Amniotic epithelial cell (primary cell): Measurements from ENCODE around the gene NTS.

Experiments
- DNase-seq: peaks from one replicate; pipeline ENCODE4 v3.0.0-alpha.2; 2010; ENCODE audit warnings: low read depth

The NTS gene

GRCh38 chr12:85874031-85874461 is at the start of gene NTS:
Gene NTS (plus strand): TSS chr12:85874295. CDS start chr12:85874404, 109 bp downstream.
- no peak for DNase-seq

- no peak for DNase-seq
Observed at GRCh38 chr12:85825746-85826145, 48.3 kb upstream of the NTS start.

GRCh38 chr12:85828576-85828975 is 45.5 kb upstream of the NTS start:
- DNase-seq, result peak; percentile 33

GRCh38 chr12:85829391-85829790 is 44.7 kb upstream of the NTS start:
- DNase-seq, result peak; percentile 77

DNA sequence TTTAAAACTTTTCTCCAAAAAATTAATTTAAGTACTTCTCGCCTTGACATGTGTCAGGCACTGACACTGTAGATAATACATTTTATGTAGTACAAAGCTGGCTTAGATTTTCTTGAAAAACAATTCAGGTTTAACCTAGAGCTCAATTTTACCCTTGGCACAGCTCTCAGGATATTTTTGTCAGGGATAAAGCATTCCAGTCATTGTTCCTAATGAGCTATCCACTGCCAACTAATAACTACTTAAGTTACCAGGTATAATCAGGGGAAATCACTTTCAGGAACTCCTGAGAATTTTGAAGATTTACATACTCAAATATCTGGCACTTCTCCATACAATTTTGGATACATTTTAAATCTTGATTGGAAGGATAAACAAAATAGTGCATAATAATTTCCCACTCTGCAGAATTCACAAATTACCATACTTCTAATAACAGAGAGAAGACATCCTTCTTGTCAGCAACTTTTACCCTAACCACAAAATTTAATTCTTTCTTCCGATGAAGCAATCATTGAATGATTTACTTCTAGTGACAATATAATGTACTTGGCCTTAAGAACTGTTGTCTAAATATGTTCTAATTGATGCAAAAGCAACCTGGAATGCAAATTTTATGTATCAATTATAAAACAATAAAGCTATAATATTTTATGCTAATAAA is 42.6 kb upstream of the NTS start:
- DNase-seq, result peak; percentile 24

DNA sequence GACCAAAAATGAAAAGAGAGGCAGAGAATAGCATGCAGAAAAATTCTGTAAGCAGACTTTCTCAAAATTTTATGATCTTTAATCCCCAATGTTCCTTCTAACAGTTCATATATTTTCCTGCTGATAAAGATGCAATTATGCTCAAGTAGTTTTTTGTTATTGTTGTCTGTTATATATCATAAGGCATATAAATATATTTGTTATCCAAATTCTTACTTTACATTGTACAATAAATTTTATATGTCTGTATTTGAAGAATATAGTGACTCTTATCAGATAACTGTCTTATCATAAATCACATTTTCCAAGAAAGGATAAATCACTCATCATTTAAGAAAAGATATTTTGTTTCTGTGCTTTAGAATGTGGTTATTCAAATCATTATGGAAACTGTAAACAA is 40.5 kb upstream of the NTS start:
- DNase-seq, result no peak

- DNase-seq, result no peak
Observed at GRCh38 chr12:85834378-85834777, 39.7 kb upstream of the NTS start.

GRCh38 chr12:85835426-85836196 is 38.5 kb upstream of the NTS start:
- DNase-seq, result no peak

DNA sequence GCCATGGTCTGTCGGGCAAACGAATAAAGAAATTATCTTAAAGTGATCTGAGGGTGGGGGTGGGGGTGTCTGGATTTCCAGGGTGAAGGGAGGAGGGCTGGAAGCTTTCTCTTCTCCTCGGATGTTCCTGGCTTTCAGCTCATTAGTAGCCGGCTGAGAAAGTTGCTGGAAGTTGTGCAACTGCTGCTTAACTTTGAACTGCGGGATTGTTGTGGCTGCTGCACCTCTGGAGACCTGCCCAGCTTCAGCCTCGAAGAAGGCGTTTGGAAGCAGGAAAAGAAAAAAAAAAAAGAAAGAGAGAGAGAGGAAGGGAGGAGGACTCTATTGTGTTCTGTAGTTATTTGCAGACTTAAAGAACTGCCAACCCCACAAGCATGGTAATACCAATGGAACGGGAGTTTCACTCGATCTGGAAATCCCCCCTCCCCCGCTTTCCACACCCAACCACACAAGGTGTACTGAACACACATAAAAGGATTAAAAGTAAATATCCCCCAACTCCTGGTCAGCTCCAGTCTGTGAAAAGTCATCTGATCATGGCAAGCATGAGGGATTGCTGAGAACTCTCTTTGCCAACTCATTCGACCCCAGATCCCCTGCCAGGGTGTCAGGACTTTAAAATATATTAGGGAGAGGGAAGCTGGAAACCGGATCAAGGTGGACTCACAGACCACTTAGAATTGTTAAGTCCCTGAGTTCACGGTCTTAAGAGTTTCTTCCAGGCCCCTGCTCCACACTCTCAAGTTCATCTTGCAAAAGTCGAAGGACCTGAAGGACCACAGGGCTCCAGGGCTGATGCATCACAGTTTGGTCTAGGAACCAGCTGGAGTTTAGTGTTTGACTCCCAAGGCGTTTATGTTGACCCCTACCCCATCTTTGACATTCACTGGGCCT is 37.7 kb upstream of the NTS start, which contains the start of gene RASSF9:
Gene RASSF9, minus strand, starts transcription at position 213 of the 894 bp plus-strand sequence. Its CDS starts 208 bp downstream, at position 5.
- DNase-seq, result peak; percentile 93

- no peak for DNase-seq
Observed at GRCh38 chr12:85843606-85844310, 30.3 kb upstream of the NTS start.

GRCh38 chr12:85849344-85849743 is 24.8 kb upstream of the NTS start:
- DNase-seq, result no peak

DNA sequence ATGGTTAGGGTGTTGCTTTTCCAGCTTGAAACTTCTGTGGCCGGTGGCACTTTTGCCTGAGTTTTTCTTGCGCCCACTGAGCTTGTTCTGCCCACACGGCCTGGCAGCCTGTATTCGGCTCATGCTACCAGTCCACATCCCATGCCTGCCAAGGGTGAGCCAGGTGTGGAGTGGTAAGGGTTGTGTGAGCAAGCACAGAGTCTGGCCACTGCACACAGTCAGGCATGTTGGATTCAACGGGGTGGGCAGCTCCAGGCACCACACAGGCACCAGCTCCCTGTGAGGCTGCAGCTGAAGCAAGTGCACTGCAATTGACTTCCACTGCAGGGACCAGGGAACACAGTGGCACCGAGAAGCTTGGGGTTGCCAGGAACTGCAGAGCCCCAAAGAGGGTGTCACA is 18.8 kb upstream of the NTS start:
- no peak for DNase-seq

GRCh38 chr12:85856966-85857365 is 17.1 kb upstream of the NTS start:
- no peak for DNase-seq

DNA sequence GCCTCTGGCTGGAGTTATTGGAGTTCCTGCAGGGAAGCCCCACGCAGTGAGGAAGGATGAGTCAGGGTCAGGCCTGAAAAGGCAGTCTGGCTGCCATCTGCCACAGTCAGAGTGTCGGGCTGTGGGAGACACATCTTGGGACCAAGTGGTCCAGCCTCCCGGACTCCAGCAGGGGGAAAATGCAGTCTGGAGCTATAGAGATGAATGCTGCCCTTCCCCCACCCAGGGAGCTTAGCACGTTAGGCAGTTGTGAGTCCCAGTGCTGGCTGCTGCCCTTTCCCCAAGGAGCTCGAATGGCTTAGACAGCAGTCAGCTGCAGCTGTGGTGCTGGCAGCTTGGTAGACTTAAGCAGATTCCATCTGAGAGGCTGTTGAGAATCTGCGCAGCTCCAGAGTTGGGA is 8.2 kb upstream of the NTS start:
- DNase-seq, result no peak

- peak; percentile 64 for DNase-seq
Observed at GRCh38 chr12:85866986-85867776, 6.9 kb upstream of the NTS start.

DNA sequence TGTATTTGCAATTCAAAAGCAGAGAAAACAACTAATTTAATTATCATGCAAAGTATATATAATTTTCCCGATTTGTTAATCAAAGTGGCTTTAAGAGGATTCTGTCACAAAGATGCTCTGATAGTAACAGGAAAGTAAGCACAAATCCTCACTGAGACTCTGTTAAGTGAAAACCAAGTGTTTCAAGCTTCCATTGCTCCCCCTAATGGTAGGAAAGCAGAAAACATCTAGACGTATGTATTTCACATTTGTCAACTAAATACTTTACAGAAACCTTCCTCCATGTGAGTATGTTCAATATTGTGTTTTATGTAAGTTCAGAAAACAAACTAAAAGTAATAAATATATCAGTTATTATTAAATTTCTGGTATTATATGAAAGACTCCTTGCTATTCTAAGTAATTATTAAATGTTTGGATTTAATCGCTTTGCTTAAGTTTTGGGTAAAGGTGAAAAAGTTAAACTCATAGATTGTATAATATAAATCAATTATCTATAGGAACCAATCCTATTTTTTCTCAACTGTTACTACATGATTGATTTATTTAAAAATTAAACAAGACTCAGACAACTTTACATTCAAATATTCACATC is 1.5 kb upstream of the NTS start:
- DNase-seq, result peak; percentile 60

GRCh38 chr12:85877459-85877858 is 3.4 kb downstream of the NTS start:
- DNase-seq, result no peak

DNA sequence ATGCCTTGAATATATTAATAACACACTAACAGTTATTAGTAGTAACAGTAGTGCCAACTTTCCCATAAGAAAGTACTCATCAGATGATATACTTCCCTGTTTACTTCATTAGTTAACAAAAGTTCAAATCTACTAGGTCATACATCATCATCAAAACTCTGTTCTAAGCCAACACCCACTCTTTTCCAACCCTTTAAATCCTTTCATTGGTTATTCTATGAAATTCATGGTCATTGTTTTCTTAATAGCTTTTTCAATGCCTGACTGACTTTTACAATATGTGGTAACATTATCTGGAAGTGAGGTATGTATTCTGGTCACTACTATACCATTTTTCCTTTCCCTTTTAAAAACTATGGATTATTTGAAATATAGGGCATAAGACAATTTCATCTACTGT is 9.7 kb downstream of the NTS start:
- no peak for DNase-seq

DNA sequence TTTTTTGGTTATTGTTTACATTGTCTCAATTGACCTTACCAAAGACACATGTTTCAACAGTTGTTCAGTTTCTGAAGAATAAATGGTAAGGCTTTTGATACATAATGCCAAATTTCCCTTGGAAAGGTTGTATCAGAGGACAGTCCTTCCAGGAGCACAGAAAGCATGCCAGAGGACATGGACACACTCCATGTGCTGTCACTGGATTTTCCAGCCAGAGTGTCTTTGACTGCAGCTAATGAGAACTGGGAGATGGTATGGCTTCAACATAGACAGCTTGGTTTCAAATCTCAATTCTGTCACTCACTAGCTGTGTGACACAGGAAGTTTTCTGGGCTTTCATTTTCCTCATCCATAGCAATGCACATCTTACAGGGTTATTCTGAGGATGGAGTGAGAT is 20.6 kb downstream of the NTS start:
- no peak for DNase-seq

GRCh38 chr12:85920324-85920947 is 46.3 kb downstream of the NTS start:
- peak; percentile 22 for DNase-seq
